A549 (cell line): ENCODE results near the gene PSMD7. TPM values are rescaled to one million over a fixed set of nuclear protein-coding genes. Genes with fewer than 3 reads are reported as not detected.
"Not testable (repeated sequence)": the region's sequence is repeated elsewhere in the genome, so short reads cannot be mapped to it uniquely, and the experiment has no call there.

Experiments
- ATAC-seq, 2 experiments: fragments of 200-7000 bp in 1 of 2; fragments of >200 bp in 1 of 2; cut with Nextera tagmentation in 1 of 2; cut with Tn5 transposase in 1 of 2; 3 replicates each; pipeline versions ENCODE4 v1.8.0 to v1.9.1; 2018 to 2020; ENCODE audit warnings: mild to moderate bottlenecking in 1 of 2, moderate library complexity in 1 of 2
- CTCF ChIA-PET: fragments of 300-600 bp; sonication (Branson Sonifier 250); formaldehyde crosslinking; extraction: SDS; loops from one replicate; lab custom pipeline; 2021; ENCODE audit warnings: antibody characterized with exemption, inconsistent platforms; lab: Yijun Ruan, JAX
- POLR2A ChIA-PET: fragments of 350-600 bp; formaldehyde crosslinking; extraction: SDS; loops from one replicate; lab custom pipeline; 2021; ENCODE audit warnings: antibody characterized with exemption, inconsistent platforms; lab: Yijun Ruan, JAX
- DNase-seq, 2 experiments: peaks; one replicate each; pipeline versions ENCODE4 v3.0.0 to v3.0.0-alpha.2; 2011 to 2016; ENCODE audit warnings: low read depth in 1 of 2, low spot score in 1 of 2
- FAIRE-seq: peaks from 2 replicates; lab custom pipeline; 2011; peaks lifted over from hg19 to GRCh38; lab: Jason Lieb, UNC
- H3K27ac ChIP-seq, 2 experiments: fragments of >200 bp; sonication (Bioruptor Twin); formaldehyde crosslinking; 3 replicates each; pipeline ENCODE4 v1.5.1; 2016 to 2017
- H3K4me1 ChIP-seq: fragments of >200 bp; sonication (Bioruptor Twin); formaldehyde crosslinking; 3 replicates; pipeline ENCODE4 v1.6.1; 2016
- H3K4me2 ChIP-seq: fragments of >200 bp; sonication (Bioruptor Twin); formaldehyde crosslinking; 3 replicates; pipeline ENCODE4 v1.6.1; 2016
- H3K4me3 ChIP-seq: fragments of >200 bp; sonication (Bioruptor Twin); formaldehyde crosslinking; 3 replicates; pipeline ENCODE4 v1.5.1; 2016
- H3K9me3 ChIP-seq: fragments of >200 bp; sonication (Bioruptor Twin); formaldehyde crosslinking; 3 replicates; pipeline ENCODE4 v1.6.1; 2016
- CEBPB ChIP-seq, 2 experiments: fragments of >200 bp in 1 of 2; sonication (Bioruptor Twin) in 1 of 2; formaldehyde crosslinking in 1 of 2; IDR thresholded peaks; 2 replicates each; pipeline ENCODE4 v1.6.1; 2012 to 2016
- CHD4 ChIP-seq: fragments of 200-600 bp; sonication (generic); IDR thresholded peaks from 2 replicates; pipeline ENCODE4 v1.6.1; 2016; ENCODE audit warnings: antibody characterized with exemption, mild to moderate bottlenecking, borderline replicate concordance
- FOSL2 ChIP-seq, 2 experiments: fragments of 450-650 bp in 1 of 2; fragments of >200 bp in 1 of 2; sonication (Bioruptor Twin) in 1 of 2; formaldehyde crosslinking; IDR thresholded peaks; 2 replicates each; pipeline versions ENCODE4 v1.5.0 to v1.6.1; 2016 to 2020; ENCODE audit warnings: mild to moderate bottlenecking in 1 of 2, moderate library complexity in 1 of 2
- GATA3 ChIP-seq: IDR thresholded peaks from 2 replicates; pipeline ENCODE4 v1.6.1; 2012; ENCODE audit warnings: borderline replicate concordance
- JUN ChIP-seq, 2 experiments: fragments of >200 bp; sonication (Bioruptor Twin); formaldehyde crosslinking; IDR thresholded peaks; 2 replicates in 1 of 2; 3 replicates in 1 of 2; pipeline ENCODE4 v1.6.1; 2016 to 2017
- KDM1A ChIP-seq: fragments of 200-600 bp; sonication (generic); IDR thresholded peaks from 2 replicates; pipeline ENCODE4 v1.6.1; 2016; ENCODE audit warnings: low read depth, mild to moderate bottlenecking
- MAFK ChIP-seq: fragments of 450-650 bp; IDR thresholded peaks from 2 replicates; pipeline ENCODE4 v1.6.1; 2014; ENCODE audit not compliant: partially characterized antibody
- REST ChIP-seq: fragments of 200-600 bp; sonication (generic); IDR thresholded peaks from 2 replicates; pipeline ENCODE4 v1.6.1; 2016; ENCODE audit warnings: antibody characterized with exemption, mild to moderate bottlenecking, moderate library complexity
- RNF2 ChIP-seq: fragments of 200-600 bp; sonication (generic); IDR thresholded peaks from 2 replicates; pipeline ENCODE4 v1.6.1; 2016; ENCODE audit warnings: low read depth, mild to moderate bottlenecking, antibody characterized with exemption, moderate library complexity, borderline replicate concordance
- SMC3 ChIP-seq: fragments of >200 bp; sonication (Bioruptor Twin); formaldehyde crosslinking; IDR thresholded peaks from 3 replicates; pipeline ENCODE4 v1.6.1; 2018; ENCODE audit warnings: inconsistent platforms
- TFCP2L1 ChIP-seq: fragments of 250-450 bp; sonication (Bioruptor Pico); IDR thresholded peaks from 2 replicates; pipeline ENCODE4 v1.5.0; 2021; ENCODE audit warnings: mild to moderate bottlenecking
- USF2 ChIP-seq: fragments of 450-650 bp; IDR thresholded peaks from 2 replicates; pipeline ENCODE4 v1.6.1; 2014; ENCODE audit warnings: antibody characterized with exemption
- ZC3H11A ChIP-seq: fragments of 450-650 bp; IDR thresholded peaks from 2 replicates; pipeline ENCODE4 v1.6.1; 2014; ENCODE audit warnings: antibody characterized with exemption, mild to moderate bottlenecking
- WGBS: methylation state at CpG from one replicate; pipeline ENCODE4 v1.1.6; 2017; ENCODE audit errors: missing lambda C conversion rate; 5-methylcytosine and 5-hydroxymethylcytosine counted together
- polyA plus RNA-seq, 4 experiments: library from polyadenylated mRNA; depleted of rRNA in 3 of 4; stranded (reverse); fragments of >200 nt; fragmentation: RNase III in 1 of 4; extraction: RNeasy Plus Mini Kit Qiagen cat#74134 plus additional on column Dnase treatment in 1 of 4; gene quantifications; 2 replicates in 3 of 4; 3 replicates in 1 of 4; pipeline ENCODE4 v1.2.3, GENCODE V29; 2011 to 2017

The PSMD7 gene
- polyA plus RNA-seq, 2 of the 4 experiments (the other 2 are of a cell fraction): 211 to 219 TPM

- ATAC-seq, H3K9me3 ChIP-seq, FAIRE-seq, H3K4me1 ChIP-seq, POLR2A ChIA-PET, H3K4me3 ChIP-seq, DNase-seq, H3K27ac ChIP-seq, H3K4me2 ChIP-seq: not testable (repeated sequence)
- CTCF ChIA-PET: interaction anchor here (0.7 to 3.6 kb wide), 5 partner anchors 11 to 538 kb away, joined by 3 to 11 read pairs (median 4); no protein-coding TSS in a partner anchor
- TF ChIP-seq CEBPB (IDR thresholded peaks at IDR 0.05): 0 out of 4 replicates have a peak, but pooled peaks of 1 of the 2 experiments have one; percentile 7
- WGBS: 94% methylated on average over 5 of the region's 5 CpGs
Measured at GRCh38 chr16:74324777-74325176, 28.2 kb downstream of the PSMD7 start.

- Histone ChIP-seq H3K4me2 (no peak overlapping the region), H3K4me3 (no peak overlapping the region), H3K4me1 (no peaks in the 10 kb centered on the region), H3K27ac (no peak overlapping the region), H3K9me3 (no peaks in the 10 kb centered on the region)
- ATAC-seq (peak in 1 of 2 experiments; percentile 21; a peak in 1 of 6 replicates), FAIRE-seq (no peak), DNase-seq (no peak)
- TF ChIP-seq RNF2 (no peak), MAFK (no peak), CHD4 (no peak), GATA3 (no peak), FOSL2 (IDR thresholded peaks at IDR 0.05) (no peak), FOSL2 (CRISPR knock-in tag; IDR thresholded peaks at IDR 0.05) (no peak), JUN (IDR thresholded peaks at IDR 0.05) (no peak), REST (no peak), SMC3 (no peak), TFCP2L1 (CRISPR knock-in tag) (no peak), USF2 (no peak), KDM1A (no peak), ZC3H11A (no peak)
- CTCF ChIA-PET: interaction anchor here (1.3 to 3.6 kb wide), 3 partner anchors 13 to 21 kb away, joined by 4 to 11 read pairs (median 5); no protein-coding TSS in a partner anchor
- POLR2A ChIA-PET: interaction anchor here (0.7 kb wide), 1 partner anchor 243 kb away, joined by 3 read pairs; no protein-coding TSS in a partner anchor
- 84% methylated on average over 10 of the region's 10 CpGs for WGBS
Measured at GRCh38 chr16:74325641-74326040, 29.0 kb downstream of the PSMD7 start.

- DNase-seq, FAIRE-seq, POLR2A ChIA-PET, H3K4me1 ChIP-seq, H3K4me2 ChIP-seq, H3K4me3 ChIP-seq, H3K9me3 ChIP-seq, ATAC-seq, H3K27ac ChIP-seq, CTCF ChIA-PET: not testable (repeated sequence)
- WGBS: 95% methylated on average over 9 of the region's 9 CpGs
Measured at GRCh38 chr16:74328346-74328745, 31.7 kb downstream of the PSMD7 start.

GRCh38 chr16:74332469-74332868 lies 35.9 kb downstream of the PSMD7 start:
- H3K4me1 ChIP-seq, FAIRE-seq, DNase-seq, POLR2A ChIA-PET, H3K4me2 ChIP-seq, H3K9me3 ChIP-seq, H3K4me3 ChIP-seq, H3K27ac ChIP-seq: not testable (repeated sequence)
- 78% methylated on average over 3 of the region's 8 CpGs for WGBS
- 0 out of 6 replicates have a peak, but pooled peaks of 1 of the 2 experiments have one; percentile 11 for ATAC-seq
- CTCF ChIA-PET: interaction anchor here (0.6 kb wide), 1 partner anchor 318 kb away, joined by 3 read pairs; no protein-coding TSS in a partner anchor

GRCh38 chr16:74337506-74337905 lies 40.9 kb downstream of the PSMD7 start:
- H3K27ac ChIP-seq, ATAC-seq, H3K4me1 ChIP-seq, H3K4me3 ChIP-seq, POLR2A ChIA-PET, FAIRE-seq, H3K9me3 ChIP-seq, DNase-seq, CTCF ChIA-PET, H3K4me2 ChIP-seq: not testable (repeated sequence)
- WGBS: 94% methylated on average over 2 of the region's 3 CpGs

- DNase-seq, POLR2A ChIA-PET, ATAC-seq, CTCF ChIA-PET, H3K4me3 ChIP-seq, H3K27ac ChIP-seq, FAIRE-seq, H3K4me1 ChIP-seq, H3K9me3 ChIP-seq, H3K4me2 ChIP-seq: not testable (repeated sequence)
- 86% methylated on average over 10 of the region's 10 CpGs for WGBS
Measured at GRCh38 chr16:74339226-74339625, 42.6 kb downstream of the PSMD7 start.

GRCh38 chr16:74353038-74353437 lies 56.4 kb downstream of the PSMD7 start:
- FAIRE-seq, CTCF ChIA-PET, DNase-seq, H3K4me1 ChIP-seq, POLR2A ChIA-PET, H3K4me2 ChIP-seq, H3K4me3 ChIP-seq, H3K9me3 ChIP-seq, H3K27ac ChIP-seq: not testable (repeated sequence)
- ATAC-seq: peak in 1 of 2 experiments; percentile 56; a peak in 1 of 6 replicates
- WGBS: 94% methylated on average over 4 of the region's 4 CpGs
